Ureter (tissue), 1 donor: ENCODE data around the gene EPS8. TPM values are rescaled to one million over a fixed set of nuclear protein-coding genes. Genes with fewer than 3 reads are reported as not detected.
"Not testable (repeated sequence)": the region's sequence is repeated elsewhere in the genome, so short reads cannot be mapped to it uniquely, and the experiment has no call there.

ENCODE experiments used
- DNase-seq: peaks from one replicate; pipeline ENCODE4 v3.0.0-alpha.2; 2020; ENCODE audit warnings: low spot score
- total RNA-seq: library from RNA; stranded (reverse); gene quantifications from one replicate; pipeline ENCODE4 v1.2.4, GENCODE V29; 2023
- donor health status: DM: yes; HTN: yes; CAD: no.

The EPS8 gene
- total RNA-seq, 1 donor from 2014 or later, result 155 TPM

DNA sequence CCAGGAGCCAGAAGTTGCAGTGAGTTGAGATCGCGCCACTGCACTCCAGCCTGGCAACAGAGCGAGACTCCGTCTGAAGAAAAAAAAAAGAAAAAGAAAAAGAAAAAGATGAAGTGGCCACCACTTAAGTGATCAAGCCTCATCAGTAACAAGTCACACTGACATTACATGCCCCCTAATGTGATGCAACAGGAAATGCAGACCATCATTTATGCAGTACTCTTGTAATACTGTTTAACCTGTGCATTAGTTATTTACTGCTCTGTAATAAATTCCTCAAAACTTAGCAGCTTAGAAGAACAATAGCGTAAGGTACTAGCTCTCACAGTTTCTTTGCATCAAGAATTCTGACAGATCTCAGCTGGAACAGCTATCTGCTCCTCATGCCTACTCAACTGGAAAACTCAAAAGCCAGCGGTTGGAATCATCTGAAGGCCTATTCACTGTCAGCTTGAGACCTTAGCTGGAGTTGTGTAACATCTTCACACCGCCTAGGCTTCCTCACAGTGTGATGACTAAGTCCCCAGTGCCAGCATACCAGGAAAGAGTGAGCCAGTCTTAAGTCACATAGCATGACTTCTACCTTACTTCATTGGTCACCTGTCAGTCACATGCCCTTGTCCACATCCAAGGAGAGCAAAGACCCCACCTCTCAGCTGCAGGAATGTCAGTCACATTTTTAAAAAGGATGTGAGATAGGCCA, 31.5 kb downstream of the EPS8 start:
- DNase-seq, result no peak

DNA sequence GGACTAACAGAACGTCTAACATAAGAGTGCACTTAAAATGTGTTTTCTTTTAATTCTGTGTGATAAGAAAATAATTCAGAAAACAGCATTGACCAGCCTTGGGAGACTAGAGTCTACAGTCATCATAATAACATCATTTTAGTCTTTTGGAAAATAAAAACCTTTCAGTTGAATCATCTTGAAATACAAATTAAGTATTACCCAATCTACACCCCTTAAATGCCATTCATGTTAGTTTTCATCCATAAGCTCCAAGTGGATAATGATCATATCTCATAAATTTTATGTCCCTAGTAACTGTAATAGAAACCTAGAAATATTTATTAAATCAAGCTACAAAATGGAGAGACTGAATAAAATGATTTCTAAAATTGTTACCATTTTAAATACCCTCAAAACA, 32.4 kb downstream of the EPS8 start:
- DNase-seq, result no peak

GRCh38 chr12:15754233-15754632, 35.0 kb downstream of the EPS8 start:
- no peak for DNase-seq

DNA sequence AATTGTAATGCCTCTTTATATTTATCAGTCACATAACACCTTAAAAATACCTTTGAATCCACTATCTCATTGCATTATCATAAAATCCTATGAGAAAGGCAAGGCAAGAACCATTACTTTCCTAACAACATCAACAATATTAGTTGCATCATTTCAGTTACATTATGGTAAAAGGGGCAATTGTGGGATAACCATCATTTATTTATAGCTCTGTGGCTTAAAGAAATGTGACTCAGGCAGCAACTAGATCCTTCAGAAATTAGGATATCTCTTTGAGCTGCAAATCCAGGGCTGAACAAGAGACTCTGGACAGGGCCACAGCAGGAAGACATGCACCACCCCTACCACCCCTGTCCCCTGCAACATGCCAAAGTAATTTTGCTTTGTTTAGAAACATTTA, 36.4 kb downstream of the EPS8 start:
- no peak for DNase-seq

- DNase-seq, result no peak
Measured at GRCh38 chr12:15751741-15752140, 37.4 kb downstream of the EPS8 start.

DNA sequence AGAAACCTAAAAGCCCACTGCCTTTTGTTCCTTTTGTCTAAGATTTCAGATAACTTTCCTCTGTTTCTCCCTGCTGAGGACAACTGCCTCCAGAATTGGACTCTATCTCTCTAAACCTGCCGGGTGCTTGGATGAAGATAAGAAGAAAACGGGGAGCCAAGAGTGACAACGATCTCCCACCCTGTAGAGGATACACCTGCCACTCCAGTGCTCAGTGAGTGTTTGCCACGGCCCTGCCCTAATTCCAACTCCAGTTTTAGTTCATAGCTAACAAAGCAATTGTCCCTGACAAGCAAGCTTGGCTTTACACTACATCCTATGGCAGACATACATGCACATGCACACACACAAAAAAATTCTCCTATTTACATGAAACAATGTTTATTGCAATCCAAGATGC, 39.3 kb downstream of the EPS8 start:
- no peak for DNase-seq

DNA sequence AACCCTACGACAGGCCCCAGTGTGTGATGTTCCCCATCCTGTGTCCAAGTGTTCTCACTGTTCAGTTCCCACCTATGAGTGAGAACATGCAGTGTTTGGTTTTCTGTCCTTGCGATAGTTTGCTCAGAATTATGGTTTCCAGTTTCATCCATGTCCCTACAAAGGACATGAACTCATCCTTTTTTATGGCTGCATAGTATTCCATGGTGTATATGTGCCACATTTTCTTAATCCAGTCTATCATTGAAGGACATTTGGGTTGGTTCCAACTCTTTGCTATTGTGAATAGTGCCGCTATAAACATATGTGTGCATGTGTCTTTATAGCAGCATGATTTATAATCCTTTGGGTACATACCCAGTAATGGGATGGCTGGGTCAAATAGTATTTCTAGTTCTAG, 47.3 kb downstream of the EPS8 start:
- DNase-seq, result not testable (repeated sequence)

- no peak for DNase-seq
Measured at GRCh38 chr12:15741082-15741481, 48.1 kb downstream of the EPS8 start.

DNA sequence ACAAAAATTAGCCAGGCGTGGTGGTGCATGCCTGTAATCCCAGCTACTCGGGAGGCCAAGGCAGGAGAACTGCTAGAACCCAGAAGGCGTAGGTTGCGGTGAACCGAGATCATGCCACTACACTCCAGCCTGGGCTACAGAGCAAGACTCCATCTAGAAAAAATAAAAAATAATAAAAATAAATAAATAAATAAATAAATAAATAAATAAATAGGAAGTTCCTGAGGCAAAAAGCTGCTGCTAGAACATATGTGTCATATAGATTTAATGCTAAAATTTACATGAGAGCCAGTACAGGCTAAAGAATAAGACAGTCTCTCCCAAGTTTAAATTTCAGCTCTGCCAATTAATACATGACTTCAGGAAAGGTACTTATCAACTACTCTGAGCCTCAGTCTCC, 48.8 kb downstream of the EPS8 start:
- not testable (repeated sequence) for DNase-seq

DNA sequence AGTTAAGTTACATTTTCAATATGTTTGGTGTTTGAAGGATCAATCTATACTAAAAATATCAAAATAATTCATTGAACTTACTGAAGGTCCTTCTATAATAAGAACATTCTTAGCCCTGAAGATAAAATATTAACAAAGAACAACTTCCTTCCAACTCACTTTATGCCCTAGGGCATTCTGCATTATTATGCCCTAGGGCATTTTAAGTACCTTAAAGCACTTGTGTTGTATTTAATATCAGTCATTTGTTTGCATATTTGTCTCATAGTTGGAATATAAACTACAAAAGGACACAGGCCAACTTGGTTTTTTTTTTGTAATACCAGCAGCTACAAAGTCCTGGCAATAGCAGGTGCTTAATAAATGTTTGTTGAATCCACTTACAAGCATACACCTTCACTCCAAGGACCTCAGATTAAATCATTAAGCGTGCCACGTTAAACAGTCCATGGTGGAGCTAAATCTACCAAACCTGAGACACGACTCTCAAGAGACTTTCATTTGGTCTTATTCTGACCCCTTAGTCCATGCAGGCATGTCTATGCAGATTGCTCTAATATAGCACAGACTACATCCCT, 50.7 kb downstream of the EPS8 start:
- DNase-seq, result no peak

DNA sequence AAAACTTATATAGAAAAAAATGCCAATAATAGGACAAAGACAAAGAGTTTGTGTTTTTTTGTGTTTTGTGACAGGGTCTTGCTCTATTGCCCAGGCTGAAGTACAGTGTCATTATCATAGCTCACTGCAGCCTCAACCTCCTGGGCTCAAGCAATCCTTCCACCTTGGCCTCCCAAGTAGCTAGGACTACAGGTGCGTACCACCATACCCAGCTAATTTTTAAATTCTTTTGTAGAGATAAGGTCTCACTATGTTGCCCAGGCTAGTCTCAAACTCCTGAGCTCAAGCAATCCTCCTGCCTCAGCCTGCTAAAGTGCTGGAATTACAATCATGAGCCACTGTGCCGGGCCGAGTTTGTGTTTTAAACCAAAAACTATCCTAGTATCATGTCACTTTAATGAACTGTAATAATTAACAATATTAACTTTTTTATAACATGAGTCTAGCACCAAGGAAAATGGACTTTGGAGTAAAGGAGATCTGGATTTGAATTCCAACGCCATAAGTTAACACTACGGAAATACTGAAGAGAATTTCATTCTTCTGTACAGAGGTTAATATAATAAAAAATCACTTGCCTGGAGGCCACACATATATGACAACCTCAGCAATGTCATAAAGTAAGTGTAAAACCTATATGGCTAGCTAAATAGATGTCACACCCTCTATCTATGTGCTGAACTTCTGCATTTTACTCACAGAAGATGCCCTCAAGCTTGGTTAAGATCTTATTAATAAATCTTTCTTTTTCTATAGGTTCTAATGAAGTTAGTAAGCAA, 53.2 kb downstream of the EPS8 start:
- no peak for DNase-seq

- DNase-seq, result no peak
Measured at GRCh38 chr12:15733136-15733535, 56.1 kb downstream of the EPS8 start.

- DNase-seq, result no peak
Measured at GRCh38 chr12:15732341-15733061, 56.7 kb downstream of the EPS8 start.

DNA sequence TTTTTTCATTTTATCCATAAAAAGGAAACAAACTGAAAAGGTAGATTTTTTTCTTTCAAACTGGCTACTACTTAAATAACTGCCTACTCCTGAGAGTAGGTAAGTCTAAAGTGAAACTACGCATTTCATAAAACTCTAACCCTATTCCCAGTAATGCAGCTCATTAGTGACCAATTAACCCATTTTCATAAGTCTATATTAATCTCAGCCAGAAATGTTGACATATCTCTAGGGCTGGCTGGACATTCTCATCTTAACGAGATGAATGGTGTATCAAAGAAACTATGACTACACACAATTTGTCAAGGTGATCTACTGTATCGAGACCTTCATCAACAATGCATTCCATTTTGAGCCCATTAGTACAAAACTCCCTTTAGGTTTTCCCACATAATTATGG, 57.2 kb downstream of the EPS8 start:
- no peak for DNase-seq

DNA sequence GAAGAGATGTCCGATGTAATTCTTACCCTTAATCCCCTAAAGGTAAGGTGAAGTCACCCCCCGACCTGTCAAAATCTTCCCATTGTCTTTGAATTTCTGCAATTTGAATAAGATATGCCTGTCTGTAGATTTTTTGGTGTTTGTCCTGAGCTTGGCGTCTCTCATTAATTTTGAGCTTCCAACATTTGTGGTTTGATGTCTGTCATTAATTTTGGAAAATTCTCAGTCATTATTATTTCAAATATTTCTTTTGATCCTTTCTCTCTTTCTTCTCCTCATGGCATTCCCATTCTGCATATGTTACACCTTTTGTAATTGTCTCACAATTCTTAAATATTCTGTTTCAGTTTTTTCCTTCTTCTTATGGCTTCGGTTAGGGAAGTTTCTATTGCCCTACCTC, 60.1 kb downstream of the EPS8 start:
- DNase-seq, result no peak

GRCh38 chr12:15728118-15728598, 61.0 kb downstream of the EPS8 start:
- DNase-seq, result no peak

GRCh38 chr12:15726878-15727150, 62.4 kb downstream of the EPS8 start:
- no peak for DNase-seq

- no peak for DNase-seq
Measured at GRCh38 chr12:15726027-15726877, 62.9 kb downstream of the EPS8 start.

- DNase-seq, result no peak
Measured at GRCh38 chr12:15722951-15723350, 66.2 kb downstream of the EPS8 start.

DNA sequence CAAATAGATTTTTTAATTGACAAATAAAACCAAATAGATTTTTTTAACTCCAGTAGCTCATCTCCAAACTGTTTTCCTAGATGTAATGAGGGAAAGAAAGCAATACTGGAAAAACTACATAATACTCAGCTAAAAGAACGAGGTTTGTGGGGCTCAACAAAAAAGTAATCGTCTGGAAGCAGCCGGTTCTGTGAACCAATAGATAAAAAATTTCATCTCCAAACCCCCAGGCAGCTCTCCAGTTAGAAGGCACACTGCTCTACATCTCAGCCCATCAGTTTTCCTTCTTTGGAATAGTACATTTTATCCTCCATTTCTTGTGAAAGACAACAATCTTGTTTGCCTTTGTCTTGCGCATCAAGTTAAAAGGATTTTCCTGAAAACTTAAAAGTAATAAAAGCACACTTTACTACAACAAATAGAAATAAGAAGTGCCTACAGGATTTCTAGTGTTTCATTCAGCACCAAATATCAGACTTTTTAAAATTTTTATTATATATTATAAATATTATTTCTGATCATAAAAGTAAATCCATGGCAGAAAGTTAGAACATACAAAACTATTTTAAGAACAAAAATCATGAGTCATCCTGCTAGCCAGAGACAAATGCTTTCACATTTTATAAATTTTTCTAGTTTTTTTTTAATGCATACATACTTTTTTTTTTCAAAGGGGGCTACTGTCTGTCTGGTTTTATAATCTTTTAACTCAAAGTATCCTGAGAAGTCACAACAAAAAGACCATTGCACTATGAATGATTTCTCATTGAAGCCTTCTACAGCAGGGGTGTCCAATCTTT, 67.7 kb downstream of the EPS8 start:
- no peak for DNase-seq

DNA sequence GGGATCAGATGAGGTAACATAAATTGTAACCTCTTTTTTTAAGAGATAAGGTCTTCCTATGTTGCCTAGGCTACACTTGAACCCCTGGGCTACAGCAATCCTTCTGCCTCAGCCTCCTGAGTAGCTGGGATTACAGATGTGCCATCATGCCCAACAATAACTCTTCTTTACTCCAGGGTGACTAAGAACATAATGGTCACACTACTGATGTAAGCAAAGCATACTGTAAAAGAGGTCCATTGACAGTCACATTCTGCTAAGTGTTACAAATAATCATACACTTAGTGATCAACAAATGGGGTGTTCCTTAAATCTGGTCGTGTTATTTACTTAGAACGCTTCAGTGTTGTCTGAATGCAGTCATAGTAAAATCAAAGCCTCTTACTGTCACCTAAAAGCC, 68.9 kb downstream of the EPS8 start:
- DNase-seq, result no peak
